Measurements from ENCODE around the gene ZNF708.
"Not testable (repeated sequence)": the region's sequence is repeated elsewhere in the genome, so short reads cannot be mapped to it uniquely, and the experiment has no call there.

Gene ZNF708

DNA sequence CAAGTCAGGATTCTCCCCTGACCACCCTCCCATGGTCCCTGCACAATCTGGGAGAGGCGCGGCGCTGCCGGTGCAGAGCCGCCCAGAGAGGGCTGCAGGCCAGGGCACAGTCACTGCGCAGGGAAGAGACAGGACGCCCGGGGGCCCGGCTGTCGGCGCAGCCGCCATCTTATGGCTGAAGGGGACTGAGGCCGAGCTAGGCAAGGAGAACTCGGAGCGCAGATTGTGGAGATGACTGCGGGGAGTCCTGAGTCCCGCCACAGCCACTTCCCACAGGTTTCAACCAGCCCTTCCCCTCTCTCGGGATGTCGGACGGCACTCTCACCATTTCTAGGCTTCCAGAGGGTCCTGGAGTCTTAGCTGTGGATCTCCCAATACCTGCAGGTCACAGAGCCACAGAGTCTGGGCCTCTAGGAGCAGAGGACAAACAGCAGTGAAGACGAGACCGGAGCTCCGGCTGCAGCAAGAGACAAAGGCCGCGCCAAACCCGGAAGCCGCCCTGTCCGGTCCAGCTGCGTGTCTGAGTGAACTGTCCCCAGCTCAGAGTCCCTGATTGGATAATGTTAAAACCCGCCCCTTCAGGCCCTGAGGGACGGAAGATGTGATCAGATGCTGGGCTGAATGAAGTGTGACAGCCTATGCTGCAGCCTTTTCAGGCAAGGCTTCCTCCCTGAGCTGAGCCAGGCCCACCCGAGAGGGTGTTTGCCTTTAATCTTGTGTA lies at the start of gene ZNF708:
Gene ZNF708, minus strand, starts transcription at position 526 of the 721 bp plus-strand sequence. Its CDS starts 198 bp downstream, at position 328.
- TF ChIP-seq, protein P1, sequence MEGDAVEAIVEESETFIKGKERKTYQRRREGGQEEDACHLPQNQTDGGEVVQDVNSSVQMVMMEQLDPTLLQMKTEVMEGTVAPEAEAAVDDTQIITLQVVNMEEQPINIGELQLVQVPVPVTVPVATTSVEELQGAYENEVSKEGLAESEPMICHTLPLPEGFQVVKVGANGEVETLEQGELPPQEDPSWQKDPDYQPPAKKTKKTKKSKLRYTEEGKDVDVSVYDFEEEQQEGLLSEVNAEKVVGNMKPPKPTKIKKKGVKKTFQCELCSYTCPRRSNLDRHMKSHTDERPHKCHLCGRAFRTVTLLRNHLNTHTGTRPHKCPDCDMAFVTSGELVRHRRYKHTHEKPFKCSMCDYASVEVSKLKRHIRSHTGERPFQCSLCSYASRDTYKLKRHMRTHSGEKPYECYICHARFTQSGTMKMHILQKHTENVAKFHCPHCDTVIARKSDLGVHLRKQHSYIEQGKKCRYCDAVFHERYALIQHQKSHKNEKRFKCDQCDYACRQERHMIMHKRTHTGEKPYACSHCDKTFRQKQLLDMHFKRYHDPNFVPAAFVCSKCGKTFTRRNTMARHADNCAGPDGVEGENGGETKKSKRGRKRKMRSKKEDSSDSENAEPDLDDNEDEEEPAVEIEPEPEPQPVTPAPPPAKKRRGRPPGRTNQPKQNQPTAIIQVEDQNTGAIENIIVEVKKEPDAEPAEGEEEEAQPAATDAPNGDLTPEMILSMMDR (IDR thresholded peaks at IDR 0.05; ENCODE audit: control extremely low read depth, extremely low read depth, low read depth, missing control alignments) = no peak
- ChIA-PET CTCF (interaction anchor here (0.9 to 2.0 kb wide), 5 partner anchors 11 to 176 kb away, joined by 3 to 4 read pairs (median 4); partner anchors contain the start of gene ZNF429), POLR2A (interaction anchor here (0.8 kb wide), 1 partner anchor 553 kb away, joined by 3 read pairs; the partner anchor contains the start of gene ZNF66)
- peak; percentile 91 for DNase-seq (ENCODE audit: extremely low spot score)

DNA sequence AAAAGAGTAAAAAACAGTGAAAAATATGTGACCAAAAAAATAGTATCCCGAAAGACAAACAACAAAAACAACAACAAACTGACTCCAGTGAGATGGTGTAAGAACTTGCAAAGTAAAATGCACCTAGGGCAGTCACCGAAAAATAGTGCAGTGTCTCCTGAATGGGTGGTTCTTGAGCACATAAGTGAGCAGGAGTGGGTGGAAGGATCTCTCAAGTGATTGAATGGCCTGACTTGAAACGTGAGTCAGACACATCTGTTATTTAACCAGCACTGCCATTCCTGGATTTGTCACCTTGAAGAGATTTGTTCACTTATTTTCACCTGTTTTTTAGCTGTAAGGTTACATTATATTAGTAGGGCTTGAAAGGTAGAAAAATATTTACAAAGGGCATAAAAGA lies 33.1 kb upstream of the ZNF708 start:
- DNase-seq (ENCODE audit: extremely low spot score) = no peak
- TF ChIP-seq, protein P1 (IDR thresholded peaks at IDR 0.05; ENCODE audit: control extremely low read depth, extremely low read depth, low read depth, missing control alignments) = no peak
- POLR2A ChIA-PET = no interaction called here
- CTCF ChIA-PET = no interaction called here

DNA sequence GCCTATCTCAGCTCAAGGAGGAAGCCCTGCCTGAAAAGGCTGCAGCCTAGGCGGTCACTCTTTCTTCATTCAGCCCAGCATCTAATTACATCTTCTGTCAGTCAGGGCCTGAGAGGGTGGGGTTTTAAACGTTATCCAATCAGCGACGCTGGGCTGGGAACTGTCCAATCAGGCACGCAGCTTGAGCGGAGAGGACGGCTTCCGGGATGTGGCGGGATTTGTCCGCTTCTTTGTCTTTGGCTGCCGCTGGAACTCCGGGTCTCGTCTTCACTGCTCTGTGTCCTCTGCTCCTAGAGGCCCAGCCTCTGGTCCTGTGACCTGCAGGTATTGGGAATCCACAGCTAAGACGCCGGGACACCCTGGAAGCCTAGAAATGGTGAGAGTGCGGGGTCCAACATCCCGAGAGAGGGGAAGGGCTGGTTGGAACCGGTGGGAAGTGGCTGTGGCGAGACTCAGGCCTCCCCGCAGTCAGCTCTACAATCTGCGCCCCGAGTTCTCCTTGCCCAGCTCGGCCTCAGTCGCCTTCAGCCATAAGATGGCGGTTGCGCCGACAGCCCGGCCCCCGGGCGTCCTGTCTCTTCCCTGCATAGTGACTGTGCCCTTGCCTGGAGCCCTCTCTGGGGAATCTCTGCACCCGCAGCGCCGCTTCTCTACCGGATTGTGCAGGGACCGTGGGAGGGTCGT lies 29.7 kb upstream of the ZNF708 start, which contains the start of gene ZNF738:
Gene ZNF738, plus strand, starts transcription at position 233 of the 684 bp plus-strand sequence. Its CDS starts 141 bp downstream, at position 374.
- POLR2A ChIA-PET = no interaction called here
- CTCF ChIA-PET = interaction anchor here (1.3 kb wide), 1 partner anchor 8 kb away, joined by 3 read pairs; no protein-coding TSS in a partner anchor
- DNase-seq (ENCODE audit: extremely low spot score) = peak; percentile 87
- TF ChIP-seq, protein P1 (IDR thresholded peaks at IDR 0.05; ENCODE audit: control extremely low read depth, extremely low read depth, low read depth, missing control alignments) = no peak

DNA sequence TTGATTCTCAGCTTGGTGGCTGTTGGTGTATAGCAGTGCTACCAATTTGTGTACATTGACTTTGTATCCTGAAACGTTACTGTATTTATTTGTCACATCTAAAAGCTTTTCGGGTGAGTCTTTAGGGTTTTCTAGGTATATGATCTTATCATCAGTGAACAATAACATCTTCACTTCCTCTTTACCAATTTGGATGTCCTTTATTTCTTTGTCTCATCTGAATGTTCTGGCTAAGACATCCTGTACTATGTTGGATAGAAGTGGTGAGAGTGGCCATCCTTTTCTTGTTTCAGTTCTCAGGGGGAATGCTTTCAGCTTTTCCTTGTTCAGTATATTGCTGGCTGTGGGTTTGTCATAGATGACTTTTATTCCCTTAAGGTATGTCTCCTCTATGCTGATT lies 23.6 kb upstream of the ZNF708 start:
- DNase-seq (ENCODE audit: extremely low spot score) = no peak
- CTCF ChIA-PET = no interaction called here
- POLR2A ChIA-PET = no interaction called here
- TF ChIP-seq, protein P1 (IDR thresholded peaks at IDR 0.05; ENCODE audit: control extremely low read depth, extremely low read depth, low read depth, missing control alignments) = no peak

DNA sequence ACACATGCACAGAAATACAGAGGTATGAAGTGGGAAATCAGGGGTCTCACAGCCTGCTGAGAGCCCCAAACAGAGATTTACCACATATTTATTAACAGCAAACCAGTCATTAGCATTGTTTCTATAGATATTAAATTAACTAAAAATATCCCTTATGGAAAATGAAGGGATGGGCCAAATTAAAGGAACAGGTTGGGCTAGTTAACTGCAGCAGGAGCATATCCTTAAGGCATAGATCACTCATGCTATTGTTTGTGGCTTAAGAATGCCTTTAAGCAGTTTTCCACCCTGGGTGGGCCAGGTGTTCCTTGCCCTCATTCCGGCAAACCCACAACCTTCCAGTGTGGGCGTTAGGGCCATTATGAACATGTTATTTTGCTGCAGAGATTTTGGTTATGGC lies 15.6 kb upstream of the ZNF708 start:
- POLR2A ChIA-PET, CTCF ChIA-PET: not testable (repeated sequence)

DNA sequence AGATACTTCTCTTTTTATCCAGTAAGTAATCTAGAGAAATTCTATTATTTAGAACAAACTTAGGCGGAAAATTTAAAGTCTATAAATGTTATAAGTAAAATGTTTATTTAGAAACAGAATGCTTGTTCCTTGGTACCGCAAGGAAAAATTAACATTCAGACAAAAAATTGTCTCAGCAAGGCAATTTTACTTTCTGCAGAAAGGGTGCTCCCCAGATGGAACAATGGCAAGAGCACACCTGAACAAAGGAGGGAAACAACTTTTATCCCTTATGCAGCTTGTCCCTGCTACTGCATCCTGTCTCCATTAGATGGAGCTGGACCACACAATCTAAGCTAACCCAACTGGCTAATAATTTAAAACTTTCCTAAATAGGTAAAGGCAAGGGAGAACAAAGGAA lies 6.5 kb upstream of the ZNF708 start:
- POLR2A ChIA-PET = no interaction called here
- TF ChIP-seq, protein P1 (IDR thresholded peaks at IDR 0.05; ENCODE audit: control extremely low read depth, extremely low read depth, low read depth, missing control alignments) = no peak
- CTCF ChIA-PET = no interaction called here
- no peak for DNase-seq (ENCODE audit: extremely low spot score)

More for the DNA sequence above, 15.6 kb upstream of the ZNF708 start:
- DNase-seq (ENCODE audit: extremely low spot score) = not testable (repeated sequence)

DNA sequence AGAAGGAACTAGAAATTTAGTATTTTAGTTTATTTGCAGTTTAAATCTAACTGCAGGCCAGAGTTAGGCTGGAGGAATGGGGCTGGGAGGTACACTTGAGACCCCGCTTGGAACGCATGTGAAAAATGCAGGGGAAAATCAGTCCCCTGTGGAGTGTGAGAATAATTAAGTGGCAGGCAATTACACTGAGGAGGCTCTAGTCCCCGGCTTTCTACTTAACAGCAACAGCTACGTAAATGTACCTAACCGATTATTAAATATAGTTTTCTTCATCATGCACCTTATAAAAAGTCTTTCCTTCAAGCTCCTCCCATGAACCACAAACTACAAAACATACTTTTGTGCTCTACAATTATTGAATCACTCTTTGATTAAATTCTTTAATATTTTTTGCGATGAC lies 804 bp downstream of the ZNF708 start:
- ChIA-PET POLR2A (no interaction called here), CTCF (interaction anchor here (0.9 to 2.0 kb wide), 5 partner anchors 10 to 177 kb away, joined by 3 to 4 read pairs (median 4); partner anchors contain the start of gene ZNF429)
- peak; percentile 6 for DNase-seq (ENCODE audit: extremely low spot score)
- TF ChIP-seq, protein P1 (IDR thresholded peaks at IDR 0.05; ENCODE audit: control extremely low read depth, extremely low read depth, low read depth, missing control alignments) = no peak
